Lung (tissue), 12 donors: Measurements from ENCODE around the gene UNC93B1. TPM values are rescaled to one million over a fixed set of nuclear protein-coding genes. Genes with fewer than 3 reads are reported as not detected.
"Not testable (repeated sequence)": the region's sequence is repeated elsewhere in the genome, so short reads cannot be mapped to it uniquely, and the experiment has no call there.

Source experiments
- ATAC-seq: fragments of 200-7000 bp; cut with Tn5 transposase; one replicate; pipeline ENCODE4 v1.9.1; 2020; ENCODE audit warnings: moderate number of reproducible peaks; ENCODE audit not compliant: insufficient read depth, low FRiP score
- DNase-seq, 3 donors: peaks; one replicate each; pipeline ENCODE4 v3.0.0-alpha.2; 2013 to 2017
- H3K27ac ChIP-seq, 2 donors: one replicate each; pipeline ENCODE4 v1.5.1; 2013; ENCODE audit warnings: mild to moderate bottlenecking in 2 of 2, moderate library complexity in 2 of 2, control low read depth in 1 of 2, inconsistent platforms in 1 of 2, low read depth in 1 of 2, low read length in 1 of 2
- H3K27me3 ChIP-seq, 3 donors: one replicate each; pipeline ENCODE4 v1.5.1; 2013; ENCODE audit warnings: low read length in 2 of 3; ENCODE audit not compliant: control insufficient read depth in 3 of 3, insufficient read depth in 3 of 3
- H3K36me3 ChIP-seq, 4 donors: one replicate each; pipeline ENCODE4 v1.5.1; 2013; ENCODE audit warnings: low read length in 4 of 4, mild to moderate bottlenecking in 1 of 4, moderate library complexity in 1 of 4; ENCODE audit not compliant: control insufficient read depth in 4 of 4, insufficient read depth in 4 of 4
- H3K4me1 ChIP-seq, 5 donors: one replicate each; pipeline ENCODE4 v1.5.1; 2013; ENCODE audit warnings: low read length in 5 of 5, mild to moderate bottlenecking in 2 of 5, moderate library complexity in 1 of 5; ENCODE audit not compliant: control insufficient read depth in 5 of 5, insufficient read depth in 5 of 5
- H3K4me3 ChIP-seq: one replicate; pipeline ENCODE4 v1.5.1; 2013; ENCODE audit warnings: mild to moderate bottlenecking, control low read depth, moderate library complexity
- H3K9ac ChIP-seq, 2 donors: one replicate each; pipeline ENCODE4 v1.5.1; 2013; ENCODE audit warnings: low read length in 2 of 2, control low read depth in 1 of 2; ENCODE audit not compliant: insufficient read depth in 1 of 2
- H3K9me3 ChIP-seq, 4 donors: one replicate each; pipeline ENCODE4 v1.5.1; 2013; ENCODE audit warnings: low read length in 3 of 4, mild to moderate bottlenecking in 1 of 4, moderate library complexity in 1 of 4; ENCODE audit not compliant: control insufficient read depth in 4 of 4, insufficient read depth in 3 of 4
- WGBS, 2 donors: extraction: QIAGEN DNeasy Blood & Tissue Kit; methylation state at CpG; one replicate each; pipeline ENCODE4 v1.1.7; 2013; 5-methylcytosine and 5-hydroxymethylcytosine counted together
- polyA plus RNA-seq, 2 donors: library from polyadenylated mRNA; stranded (reverse); fragments of 200-250 nt; gene quantifications; one replicate each; pipeline ENCODE4 v1.2.1, GENCODE V29; 2013
- total RNA-seq, 2 donors: library from RNA; depleted of rRNA in 1 of 2; stranded (reverse); fragments of >200 nt in 1 of 2; gene quantifications; one replicate each; pipeline ENCODE4 v1.2.1, GENCODE V29; 2014 to 2021
- TF ChIP-seq, protein P1 (sequence below): IDR thresholded peaks from 2 replicates; pipeline ENCODE4 v1.5.1; 2012; ENCODE audit warnings: mild to moderate bottlenecking; ENCODE audit errors: control extremely low read depth, extremely low read depth
- donor health status: control.
- donor health status: control.
- donor health status: Bipolar disorder and iron deficiency.
- donor health status: healthy.
- donor health status: DM: yes; HTN: yes; CAD: no.

Gene UNC93B1
- total and polyA plus RNA-seq, 4 donors, result 44.3 to 124 (median 87.8) TPM

- not testable (repeated sequence) for H3K36me3 ChIP-seq, H3K9ac ChIP-seq, ATAC-seq, H3K27ac ChIP-seq, H3K4me1 ChIP-seq, H3K4me3 ChIP-seq, H3K9me3 ChIP-seq, H3K27me3 ChIP-seq, DNase-seq
- 92 to 95% methylated on average over 19 of the region's 19 CpGs for WGBS, 2 donors
Observed at GRCh38 chr11:67965830-67966348, 38.0 kb downstream of the UNC93B1 start.

DNA sequence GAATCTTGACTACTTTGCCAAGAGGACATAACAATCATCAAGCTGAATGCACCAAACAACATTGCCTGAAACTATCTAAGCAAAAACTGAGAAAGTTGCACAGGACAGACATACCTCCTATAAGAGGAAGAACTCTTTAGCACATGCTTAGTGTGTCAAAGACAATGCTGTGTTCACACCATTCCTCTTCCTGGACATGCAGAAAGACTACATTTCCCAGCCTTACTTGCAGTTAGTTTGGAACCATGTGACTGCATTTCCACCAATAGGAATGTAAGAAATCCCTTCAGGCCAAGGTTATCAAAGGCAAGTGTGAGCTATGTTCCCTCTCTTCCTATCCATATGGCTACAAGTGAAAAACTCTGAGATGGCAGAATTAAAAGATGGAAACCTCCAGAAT, 39.2 kb downstream of the UNC93B1 start:
- H3K36me3 ChIP-seq, H3K4me1 ChIP-seq, H3K27ac ChIP-seq, H3K9me3 ChIP-seq, H3K27me3 ChIP-seq, ATAC-seq, H3K4me3 ChIP-seq, H3K9ac ChIP-seq, DNase-seq: not testable (repeated sequence)

- H3K27me3 ChIP-seq, H3K9me3 ChIP-seq, H3K27ac ChIP-seq, H3K4me3 ChIP-seq, ATAC-seq, H3K4me1 ChIP-seq, DNase-seq, H3K36me3 ChIP-seq, H3K9ac ChIP-seq: not testable (repeated sequence)
- WGBS, 2 donors, result 76 to 79% methylated on average over 6 of the region's 6 CpGs
Observed at GRCh38 chr11:67963879-67964278, 40.0 kb downstream of the UNC93B1 start.

- not testable (repeated sequence) for H3K27me3 ChIP-seq, H3K4me1 ChIP-seq, H3K9ac ChIP-seq, DNase-seq, H3K4me3 ChIP-seq, H3K36me3 ChIP-seq, ATAC-seq, H3K27ac ChIP-seq, H3K9me3 ChIP-seq
- 90 to 94% methylated on average over 15 to 16 of the region's 16 CpGs for WGBS, 2 donors
Observed at GRCh38 chr11:67963217-67963616, 40.7 kb downstream of the UNC93B1 start.

GRCh38 chr11:67956236-67956635, 47.7 kb downstream of the UNC93B1 start:
- H3K4me3 ChIP-seq, H3K27ac ChIP-seq, H3K9me3 ChIP-seq, H3K36me3 ChIP-seq, ATAC-seq, DNase-seq, H3K4me1 ChIP-seq, H3K9ac ChIP-seq, H3K27me3 ChIP-seq: not testable (repeated sequence)
- WGBS, 2 donors, result 72 to 73% methylated on average over 6 of the region's 6 CpGs

DNA sequence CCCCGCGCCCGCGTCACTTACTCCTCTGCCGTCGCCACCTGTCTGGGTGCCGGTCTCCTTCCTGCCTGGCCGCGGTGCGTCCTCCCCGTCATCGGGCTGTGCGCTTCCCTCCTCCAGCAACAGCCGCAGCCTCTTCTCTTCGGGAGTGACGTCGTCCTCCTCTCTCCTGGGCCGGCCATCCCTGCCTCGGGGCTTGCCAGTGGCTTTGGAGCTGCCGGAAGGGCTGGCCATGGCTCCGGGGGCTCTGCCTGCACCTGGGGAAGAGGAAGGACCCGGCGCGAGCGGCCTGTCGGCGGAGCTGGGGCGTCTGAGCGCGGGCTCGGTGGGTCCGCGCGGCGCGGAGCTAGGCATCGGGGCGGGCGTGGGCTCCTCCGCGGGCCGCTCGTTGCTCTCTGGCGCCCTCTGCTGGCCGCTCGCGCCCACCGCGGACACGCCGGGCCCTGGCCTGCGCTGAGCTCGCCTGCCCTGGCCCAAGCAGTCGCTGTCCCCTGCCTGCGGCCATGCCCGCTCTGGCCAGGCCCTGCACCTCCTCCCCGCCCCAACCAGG, 48.4 kb downstream of the UNC93B1 start:
- not testable (repeated sequence) for H3K36me3 ChIP-seq, ATAC-seq, H3K9ac ChIP-seq, H3K9me3 ChIP-seq, H3K4me1 ChIP-seq, H3K27me3 ChIP-seq, H3K4me3 ChIP-seq
- peak overlapping the region in 1 of 2 donors; percentile 11 for H3K27ac ChIP-seq
- peak; percentile 73 to 80 (median 75) for DNase-seq
- 0 to 1% methylated on average over 44 to 57 of the region's 57 CpGs for WGBS, 2 donors
- TF ChIP-seq, protein P1, sequence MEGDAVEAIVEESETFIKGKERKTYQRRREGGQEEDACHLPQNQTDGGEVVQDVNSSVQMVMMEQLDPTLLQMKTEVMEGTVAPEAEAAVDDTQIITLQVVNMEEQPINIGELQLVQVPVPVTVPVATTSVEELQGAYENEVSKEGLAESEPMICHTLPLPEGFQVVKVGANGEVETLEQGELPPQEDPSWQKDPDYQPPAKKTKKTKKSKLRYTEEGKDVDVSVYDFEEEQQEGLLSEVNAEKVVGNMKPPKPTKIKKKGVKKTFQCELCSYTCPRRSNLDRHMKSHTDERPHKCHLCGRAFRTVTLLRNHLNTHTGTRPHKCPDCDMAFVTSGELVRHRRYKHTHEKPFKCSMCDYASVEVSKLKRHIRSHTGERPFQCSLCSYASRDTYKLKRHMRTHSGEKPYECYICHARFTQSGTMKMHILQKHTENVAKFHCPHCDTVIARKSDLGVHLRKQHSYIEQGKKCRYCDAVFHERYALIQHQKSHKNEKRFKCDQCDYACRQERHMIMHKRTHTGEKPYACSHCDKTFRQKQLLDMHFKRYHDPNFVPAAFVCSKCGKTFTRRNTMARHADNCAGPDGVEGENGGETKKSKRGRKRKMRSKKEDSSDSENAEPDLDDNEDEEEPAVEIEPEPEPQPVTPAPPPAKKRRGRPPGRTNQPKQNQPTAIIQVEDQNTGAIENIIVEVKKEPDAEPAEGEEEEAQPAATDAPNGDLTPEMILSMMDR, result peak; percentile 78

DNA sequence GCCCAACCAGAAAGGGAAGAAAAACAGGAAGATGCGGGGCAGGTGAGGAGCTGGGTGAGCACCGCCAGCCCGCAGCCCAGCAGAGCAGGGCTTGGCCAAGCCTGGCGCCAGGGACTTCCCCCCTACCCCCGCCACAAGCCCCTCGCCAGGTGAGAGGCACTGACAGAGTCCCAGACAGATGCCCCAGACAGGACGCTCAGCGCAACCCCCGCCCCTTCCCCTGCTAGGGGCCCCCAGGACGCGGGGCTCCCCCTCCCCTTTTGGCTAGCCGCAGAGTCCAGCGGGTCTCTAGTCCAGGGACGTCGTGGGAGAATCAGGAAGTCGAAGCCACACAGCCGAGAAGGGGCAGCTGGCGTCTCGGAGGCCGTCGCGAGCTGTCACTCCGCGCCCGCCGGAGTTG, 48.9 kb downstream of the UNC93B1 start:
- not testable (repeated sequence) for H3K4me3 ChIP-seq, H3K9ac ChIP-seq, H3K27ac ChIP-seq, H3K4me1 ChIP-seq, H3K9me3 ChIP-seq, H3K27me3 ChIP-seq, DNase-seq, H3K36me3 ChIP-seq, ATAC-seq
- WGBS, 2 donors, result 0 to 3% methylated on average over 16 to 26 of the region's 26 CpGs

DNA sequence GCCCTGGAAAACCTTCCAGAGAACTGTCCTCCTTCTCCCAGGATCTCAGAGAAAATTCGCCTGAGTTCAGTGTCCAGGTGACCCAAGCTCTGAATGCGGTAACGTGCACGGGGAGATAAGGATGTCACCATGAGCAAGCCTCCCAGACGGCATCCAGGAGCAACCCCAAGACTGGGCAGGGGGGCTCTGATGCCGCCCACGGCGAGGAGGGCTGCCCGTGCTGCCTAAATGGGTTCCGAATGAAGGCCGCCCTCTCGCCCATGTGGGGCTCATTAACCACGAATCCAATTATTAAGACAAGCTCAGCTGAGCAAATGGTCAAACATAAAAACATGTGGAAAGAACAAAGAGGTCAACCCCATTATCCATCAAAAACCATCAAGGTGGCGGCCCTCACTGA, 49.6 kb downstream of the UNC93B1 start:
- not testable (repeated sequence) for H3K27me3 ChIP-seq, H3K4me3 ChIP-seq, H3K9me3 ChIP-seq, ATAC-seq, H3K9ac ChIP-seq, DNase-seq, H3K36me3 ChIP-seq, H3K4me1 ChIP-seq, H3K27ac ChIP-seq
- 90 to 91% methylated on average over 14 of the region's 14 CpGs for WGBS, 2 donors
